HG03139 (cell line): ENCODE data around the gene SLC2A5.

Experiments
- ATAC-seq: cut with Tn5 transposase; IDR thresholded peaks from one replicate; pipeline ENCODE4 v1.9.1; 2021; ENCODE audit not compliant: unreplicated experiment

Gene SLC2A5

DNA sequence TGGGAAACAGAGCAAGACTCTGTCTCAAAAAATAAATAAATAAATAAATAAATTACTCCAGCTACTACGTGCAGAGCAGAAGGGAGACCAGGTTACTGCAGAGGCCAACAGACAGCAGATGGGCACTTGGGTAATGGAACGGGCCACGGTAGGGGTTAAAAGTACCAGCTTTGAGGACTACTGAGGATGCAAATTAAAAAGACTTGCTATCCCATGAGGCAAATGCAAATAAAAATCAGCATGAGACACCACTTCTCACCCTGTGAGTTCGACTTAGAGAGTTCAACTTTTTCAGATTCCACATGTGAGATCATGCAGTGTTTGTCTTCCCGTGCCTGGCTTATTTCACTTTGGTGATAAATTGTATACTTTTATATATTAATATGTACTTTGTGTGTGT lies 6.6 kb downstream of the SLC2A5 start:
- no peak for ATAC-seq

DNA sequence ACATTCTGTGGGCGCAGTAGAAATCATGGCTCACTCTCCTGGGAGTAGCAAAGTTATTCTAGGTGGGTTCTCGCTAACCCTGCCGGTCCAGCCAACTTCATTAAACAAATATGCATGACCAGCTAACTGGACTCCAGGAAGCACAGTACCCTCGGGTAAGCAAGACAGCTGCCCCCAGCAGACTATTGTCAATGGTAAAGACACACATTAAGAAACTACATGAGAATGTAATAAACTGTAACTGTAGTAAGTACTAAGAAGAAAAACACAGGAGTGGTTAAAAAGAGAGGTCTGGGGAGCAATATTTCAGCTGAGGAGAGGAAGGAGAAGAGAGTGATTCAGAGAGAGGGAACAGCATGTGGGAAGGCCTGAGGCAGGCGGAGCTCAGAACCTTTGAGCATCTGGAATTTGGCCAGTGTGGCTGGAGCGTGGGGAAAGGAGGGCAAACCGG lies 7.4 kb downstream of the SLC2A5 start:
- no peak for ATAC-seq

DNA sequence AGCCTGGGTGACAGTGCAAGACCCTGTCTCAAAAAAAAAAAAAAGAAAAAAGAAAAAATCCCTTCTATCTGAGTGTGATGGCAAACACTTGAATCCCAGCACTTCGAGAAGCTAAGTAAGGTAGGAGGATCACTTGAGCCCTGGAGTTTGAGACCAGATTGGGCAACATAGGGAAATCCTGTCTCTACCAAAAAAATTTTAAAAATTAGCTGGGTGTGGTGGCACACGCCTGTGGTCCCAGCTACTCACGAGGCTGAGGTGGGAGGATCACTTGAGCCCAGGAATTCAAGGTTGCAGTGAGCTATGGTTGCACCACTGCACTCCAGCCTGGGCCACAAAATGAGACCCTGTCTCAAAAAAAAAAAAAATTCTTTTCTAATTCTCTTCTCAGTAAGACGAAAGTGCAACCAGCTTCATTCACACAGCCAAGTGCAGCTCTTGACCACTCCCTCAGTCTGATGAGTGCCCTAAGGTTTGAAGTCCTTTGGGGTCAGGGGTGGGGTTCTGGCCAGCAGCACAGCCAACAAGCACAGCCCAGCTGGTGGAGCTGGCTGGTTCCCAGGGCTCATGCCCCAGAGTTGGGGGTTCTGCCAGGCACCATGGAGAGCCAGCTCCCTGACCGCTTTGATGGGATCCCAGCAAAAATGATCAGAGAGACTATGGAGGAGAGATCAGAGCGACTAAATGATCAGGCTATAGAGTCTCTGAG lies 8.0 kb downstream of the SLC2A5 start:
- ATAC-seq: no peak

DNA sequence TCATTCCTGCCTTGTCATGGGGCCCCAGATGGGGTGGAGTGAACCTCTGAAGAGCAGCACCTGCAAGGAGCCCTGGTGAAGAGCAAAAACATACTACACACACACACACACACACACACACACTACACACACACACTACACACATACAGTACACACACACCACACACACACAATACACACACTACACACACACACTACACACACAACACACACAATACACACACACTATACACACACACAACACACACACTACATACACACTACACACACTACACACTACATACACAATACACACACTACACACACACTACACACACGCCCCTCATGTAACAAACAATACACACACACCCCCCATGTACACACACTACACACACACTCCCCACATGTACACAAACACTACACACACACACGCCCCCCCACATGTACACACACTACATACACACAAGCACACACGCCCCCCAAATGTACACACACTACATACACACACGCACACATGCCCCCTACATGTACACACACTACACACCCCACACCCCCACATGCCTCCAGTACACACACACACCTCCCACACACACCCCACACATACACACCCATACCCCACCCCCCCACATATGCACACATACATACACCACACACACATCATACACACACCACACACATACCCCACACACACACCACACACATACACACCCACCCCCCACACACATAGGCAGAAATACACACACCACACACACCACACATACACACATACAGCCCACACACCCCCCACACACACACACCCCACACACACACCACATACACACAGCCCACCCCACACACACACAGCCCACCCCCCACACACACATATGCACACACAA lies 9.3 kb downstream of the SLC2A5 start:
- ATAC-seq: no peak

DNA sequence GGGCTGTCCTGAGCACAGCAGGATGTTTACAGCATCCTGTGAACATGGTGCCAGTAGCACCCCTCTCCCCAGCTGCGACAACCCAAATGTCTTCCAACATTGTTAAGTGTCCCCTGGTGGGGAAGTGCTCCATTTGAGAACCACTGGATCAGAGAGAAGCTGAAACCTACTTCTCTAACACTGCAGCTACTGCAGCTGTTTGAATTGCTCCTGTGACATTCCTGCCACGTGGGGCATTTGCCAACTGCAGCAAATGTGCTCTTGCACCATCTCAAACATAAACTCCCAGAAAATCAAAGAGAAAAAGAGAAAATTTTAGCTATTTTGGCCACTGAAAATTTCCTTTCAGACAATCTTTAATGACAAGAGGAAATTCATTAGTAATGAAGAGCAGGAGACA lies 11.0 kb downstream of the SLC2A5 start:
- ATAC-seq: no peak

DNA sequence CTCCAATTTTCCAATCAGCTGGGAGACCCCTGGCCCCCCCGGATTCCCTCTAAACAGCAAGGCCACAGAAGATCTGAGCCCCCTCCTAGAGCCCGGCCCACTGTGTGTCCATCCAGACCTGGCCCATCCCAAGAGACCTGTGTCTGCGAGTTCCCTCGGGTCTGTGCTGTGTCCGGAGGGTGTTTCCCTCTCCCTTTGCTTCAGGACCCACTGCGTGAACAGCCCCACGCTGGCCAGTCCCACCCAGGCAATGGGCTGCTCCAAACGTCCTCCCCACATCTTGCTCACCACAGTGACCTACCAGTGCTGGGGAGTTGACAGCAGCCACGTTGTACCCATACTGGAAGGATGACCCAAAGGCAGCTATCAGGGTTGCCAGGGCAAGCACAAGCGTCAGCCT lies 11.6 kb downstream of the SLC2A5 start:
- ATAC-seq: no peak

DNA sequence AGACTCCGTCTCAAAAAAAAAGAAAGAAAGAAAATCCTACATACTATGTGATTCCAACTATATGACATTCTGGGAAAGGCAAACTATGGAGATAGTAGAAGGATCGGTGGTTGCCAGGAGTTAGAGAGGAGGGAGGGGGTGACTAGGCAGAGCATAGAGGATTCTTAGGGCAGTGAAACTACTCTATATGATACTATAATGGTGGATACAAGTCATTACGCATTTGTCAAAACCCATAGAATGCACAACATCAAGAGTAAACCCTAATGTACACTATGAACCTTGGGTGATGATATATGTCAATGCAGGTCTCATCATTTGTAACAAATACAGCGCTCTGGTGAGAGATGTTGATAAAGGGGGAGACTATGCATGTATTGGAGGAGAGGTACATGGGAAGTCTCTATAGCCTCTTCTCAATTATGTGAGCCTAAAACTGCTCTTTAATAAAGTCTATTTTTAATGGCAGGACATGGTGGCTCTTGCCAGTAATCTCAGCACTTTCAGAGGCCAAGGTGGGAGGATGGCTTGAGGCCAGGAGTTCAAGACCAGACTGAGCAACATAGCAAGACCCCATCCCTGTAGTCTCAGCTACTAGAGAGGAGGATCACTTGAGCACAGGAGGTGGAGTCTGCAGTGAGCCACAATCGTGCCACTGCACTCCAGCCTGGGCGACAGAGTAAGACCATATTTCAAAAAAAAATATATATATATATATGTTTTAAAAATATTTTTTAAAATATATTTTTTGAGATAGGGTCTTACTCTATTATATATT lies 17.0 kb downstream of the SLC2A5 start:
- no peak for ATAC-seq

DNA sequence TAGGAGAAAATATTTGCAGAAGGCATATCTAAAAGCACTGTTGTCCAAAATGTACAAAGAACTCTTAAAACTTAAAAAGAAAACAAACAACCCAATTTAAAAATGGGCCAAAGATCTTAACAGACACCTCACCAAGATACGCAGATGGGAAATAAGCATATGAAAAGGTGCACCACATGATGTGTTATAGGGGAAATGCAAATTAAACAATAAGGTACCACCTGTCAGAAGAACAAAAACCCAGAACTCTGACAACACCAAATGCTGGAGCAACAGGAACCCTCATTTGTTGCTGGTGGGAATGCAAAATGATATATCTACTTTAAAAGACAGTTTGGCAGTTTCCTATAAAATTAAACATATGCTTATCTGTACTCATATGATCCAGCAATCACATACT lies 18.1 kb downstream of the SLC2A5 start:
- ATAC-seq: no peak

DNA sequence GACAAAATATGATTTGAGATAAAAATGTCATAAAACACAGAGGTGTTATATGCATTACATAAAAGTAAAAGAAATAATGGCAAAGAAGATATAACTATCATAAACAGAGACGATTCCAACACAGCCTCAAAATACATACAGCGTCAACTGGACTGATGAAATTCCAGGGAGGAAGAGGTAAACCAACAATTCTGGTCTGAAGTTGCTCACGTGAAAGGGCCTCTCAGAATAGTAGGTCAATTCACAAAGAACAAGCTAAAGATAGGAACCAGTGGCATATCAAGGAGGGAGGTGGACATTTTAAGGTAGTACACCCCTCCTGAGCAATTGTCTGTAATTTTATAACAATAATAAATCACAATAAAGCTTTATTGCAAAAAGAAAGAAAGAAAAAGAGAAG lies 18.6 kb downstream of the SLC2A5 start:
- no peak for ATAC-seq

DNA sequence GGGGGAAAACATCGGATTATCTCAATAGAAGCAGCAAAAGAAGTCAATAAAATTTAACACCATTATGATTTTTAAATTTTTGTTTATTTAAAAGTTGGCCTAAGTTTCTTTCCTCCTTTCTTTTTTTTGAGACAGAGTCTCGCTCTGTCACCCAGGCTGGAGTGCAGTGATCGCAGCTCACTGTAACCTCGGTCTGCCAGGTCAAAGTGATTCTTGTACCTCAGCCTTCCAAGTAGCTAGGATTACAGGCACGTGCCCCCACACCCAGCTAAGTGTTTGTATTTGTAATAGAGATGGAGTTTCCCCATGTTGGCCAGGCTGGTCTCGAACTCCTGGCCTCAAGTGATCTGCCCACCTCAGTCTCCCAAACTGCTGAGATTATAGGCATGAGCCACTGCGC lies 20.9 kb downstream of the SLC2A5 start:
- ATAC-seq: no peak

DNA sequence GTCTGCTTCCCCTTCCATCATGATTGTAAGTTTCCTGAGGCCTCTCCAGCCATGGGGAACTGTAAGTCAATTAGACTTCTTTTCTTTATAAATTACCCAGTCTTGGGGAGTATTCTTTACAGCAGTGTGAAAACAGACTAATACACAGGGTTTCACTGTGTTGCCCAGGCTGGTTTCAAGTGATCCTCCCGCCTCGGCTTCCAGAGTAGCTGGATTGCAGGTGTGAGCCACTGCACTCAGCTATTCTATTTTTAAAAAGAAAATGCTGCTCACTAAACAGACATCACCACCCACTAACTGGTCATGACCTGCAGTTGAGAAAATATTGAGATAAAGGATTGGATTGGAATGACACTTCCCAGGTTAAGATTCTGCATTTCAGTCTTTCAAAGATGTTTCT lies 22.4 kb downstream of the SLC2A5 start:
- no peak for ATAC-seq

DNA sequence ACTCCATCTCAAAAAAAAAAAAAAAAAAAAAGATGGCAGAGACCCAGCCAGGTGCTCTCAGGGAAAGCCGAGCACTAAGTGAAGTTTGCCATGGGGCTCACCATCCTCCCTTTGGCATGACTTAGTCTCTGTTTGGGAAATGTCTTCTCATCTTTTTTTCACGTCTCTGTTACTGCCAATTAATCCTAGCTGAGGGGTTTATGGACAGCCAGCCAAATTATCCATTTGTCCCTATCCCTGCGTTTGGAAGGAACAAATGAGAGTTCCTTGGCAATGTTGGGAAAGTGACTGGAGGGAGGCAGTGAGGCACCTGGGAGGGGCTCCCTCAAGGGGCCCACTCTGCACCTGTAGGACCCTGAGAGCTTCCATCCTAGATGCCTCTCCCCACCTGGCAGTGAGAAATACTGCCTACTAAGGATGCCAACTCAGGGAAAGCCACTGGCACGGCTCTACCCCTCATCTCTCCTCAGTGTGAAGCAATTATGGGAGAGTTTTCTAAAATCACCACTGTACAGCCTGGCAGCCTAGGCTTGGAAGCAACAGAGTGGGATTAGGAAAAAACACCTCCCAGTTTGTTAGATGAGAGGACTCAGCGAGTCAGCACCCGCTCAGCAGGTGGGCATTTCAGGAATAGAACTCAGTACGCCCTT lies 23.4 kb downstream of the SLC2A5 start:
- no peak for ATAC-seq

DNA sequence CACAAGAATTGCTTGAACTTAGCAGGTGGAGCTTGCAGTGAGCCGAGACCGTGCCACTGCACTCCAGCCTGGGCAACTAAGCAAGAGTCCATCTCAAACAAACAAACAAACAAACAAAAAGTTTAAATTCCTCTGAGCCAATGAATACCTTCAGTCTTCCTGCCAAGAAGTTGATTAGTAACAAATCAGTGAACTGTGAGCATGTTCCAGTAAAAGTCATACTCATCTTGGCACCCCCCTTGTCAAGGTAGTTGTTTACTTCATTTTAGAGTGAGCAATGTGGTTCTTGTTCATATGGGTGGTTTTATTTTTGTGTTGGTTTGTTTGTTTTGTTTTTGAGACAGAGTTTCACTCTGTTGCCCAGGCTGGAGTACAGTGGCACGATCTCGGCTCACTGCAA lies 25.2 kb downstream of the SLC2A5 start:
- no peak for ATAC-seq

DNA sequence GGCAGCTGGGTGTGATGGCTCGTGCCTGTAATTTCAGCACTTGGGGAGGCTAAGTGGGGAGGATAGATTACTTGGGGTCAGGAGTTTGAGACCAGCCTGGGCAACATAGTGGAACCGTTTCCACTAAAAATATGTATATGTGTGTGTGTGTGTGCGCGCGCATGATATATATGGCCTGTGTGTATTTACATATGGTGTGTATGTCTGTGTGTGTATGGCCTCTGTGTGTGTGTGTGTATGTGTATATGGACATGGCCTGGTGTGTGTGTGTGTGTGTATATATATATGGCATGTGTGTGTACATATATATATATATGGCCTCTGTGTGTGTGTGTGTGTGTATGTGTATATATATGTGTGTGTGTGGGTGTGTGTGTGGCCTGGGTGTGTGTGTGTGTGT lies 27.2 kb downstream of the SLC2A5 start:
- ATAC-seq: no peak

DNA sequence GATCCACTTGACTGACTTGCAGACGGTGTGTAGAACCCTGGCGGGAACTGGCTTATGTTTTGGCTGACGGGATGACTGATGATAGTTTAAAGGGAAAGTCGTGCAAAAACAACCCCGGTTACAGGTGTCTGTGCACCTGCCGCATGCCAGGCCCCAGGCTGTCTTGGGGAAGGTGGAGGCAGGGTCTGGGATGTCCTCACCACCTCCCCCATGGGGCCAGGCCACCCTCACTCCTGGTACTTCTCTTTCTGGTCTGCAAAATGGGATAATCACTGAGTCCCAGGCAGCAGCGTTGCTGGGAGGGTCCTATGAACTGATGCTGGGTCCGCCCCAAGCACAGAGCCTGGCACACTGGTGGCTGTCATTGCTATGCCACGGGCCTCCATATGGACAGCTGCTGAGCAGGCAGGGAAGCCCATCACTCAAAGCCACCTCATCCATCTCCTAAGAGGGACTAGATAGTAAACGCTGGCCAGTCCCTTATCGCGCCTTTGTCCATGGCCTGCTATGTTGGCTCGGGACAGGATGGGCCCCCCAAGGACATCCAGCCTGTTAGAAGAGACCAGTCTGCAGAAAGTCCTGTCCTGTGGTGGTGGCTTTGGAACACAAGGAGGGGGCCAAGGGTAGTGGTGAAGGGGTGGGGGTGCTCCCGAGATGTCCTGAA lies 28.2 kb downstream of the SLC2A5 start:
- ATAC-seq: no peak

DNA sequence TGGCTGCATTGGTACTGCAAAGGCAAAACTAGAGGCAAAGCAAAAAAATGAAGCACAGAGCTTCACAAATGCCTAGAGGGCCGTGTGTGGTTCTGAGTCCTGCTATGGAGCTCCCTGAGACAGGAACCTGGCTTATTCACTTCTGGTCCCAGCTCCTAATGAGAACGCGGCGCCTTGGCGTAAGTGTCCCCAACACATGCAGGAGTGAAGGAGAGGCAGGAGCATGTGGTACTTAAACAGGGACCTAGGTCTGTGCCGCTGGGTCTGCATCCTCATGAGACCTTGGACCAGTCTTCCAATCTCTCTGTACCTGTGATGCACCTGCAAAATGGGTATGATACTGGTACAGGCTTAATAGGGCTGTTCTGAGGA lies 28.8 kb downstream of the SLC2A5 start:
- ATAC-seq: no peak

DNA sequence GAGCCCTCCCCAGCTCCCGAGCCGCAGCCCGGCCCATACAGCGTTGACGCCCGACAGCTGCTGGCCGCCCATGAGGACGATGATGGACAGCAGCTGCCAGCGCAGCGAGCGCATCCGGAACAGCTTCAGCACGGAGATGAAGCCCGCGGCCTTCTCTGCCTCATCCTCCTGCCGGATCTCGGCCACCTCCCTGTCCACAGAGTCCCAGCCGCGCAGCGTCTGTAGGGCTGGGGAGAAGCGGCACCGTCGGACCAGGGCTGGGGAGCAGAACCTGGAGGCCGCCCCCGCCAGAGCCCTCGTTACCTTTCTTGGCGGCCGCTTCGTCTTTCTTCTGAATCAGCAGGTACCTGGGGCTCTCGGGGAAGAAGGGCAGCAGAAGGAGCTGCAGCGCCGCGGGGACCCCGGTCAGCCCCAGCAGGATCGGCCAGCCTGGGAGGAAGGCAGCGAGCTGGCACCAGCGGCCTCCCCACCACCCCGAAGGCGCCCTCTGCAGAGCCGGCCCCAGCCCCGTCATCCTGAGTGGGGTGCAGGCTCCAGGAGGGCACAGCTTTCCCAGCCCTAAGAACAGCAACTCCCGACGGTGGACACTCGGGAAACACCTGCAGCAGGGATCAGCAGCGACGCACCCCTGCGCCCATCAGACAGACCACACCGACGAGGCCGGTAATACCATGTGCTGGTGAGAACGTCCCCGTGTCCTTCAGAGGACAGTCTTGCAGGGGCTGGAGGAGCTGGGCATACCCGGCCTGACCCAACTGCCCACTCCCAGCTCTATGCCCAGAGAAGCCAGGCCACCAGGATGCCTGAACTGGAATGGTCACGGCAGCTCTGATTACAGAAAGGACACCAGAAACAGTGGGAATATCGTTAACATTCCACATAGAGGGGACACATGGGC lies 29.4 kb downstream of the SLC2A5 start:
- ATAC-seq: no peak

DNA sequence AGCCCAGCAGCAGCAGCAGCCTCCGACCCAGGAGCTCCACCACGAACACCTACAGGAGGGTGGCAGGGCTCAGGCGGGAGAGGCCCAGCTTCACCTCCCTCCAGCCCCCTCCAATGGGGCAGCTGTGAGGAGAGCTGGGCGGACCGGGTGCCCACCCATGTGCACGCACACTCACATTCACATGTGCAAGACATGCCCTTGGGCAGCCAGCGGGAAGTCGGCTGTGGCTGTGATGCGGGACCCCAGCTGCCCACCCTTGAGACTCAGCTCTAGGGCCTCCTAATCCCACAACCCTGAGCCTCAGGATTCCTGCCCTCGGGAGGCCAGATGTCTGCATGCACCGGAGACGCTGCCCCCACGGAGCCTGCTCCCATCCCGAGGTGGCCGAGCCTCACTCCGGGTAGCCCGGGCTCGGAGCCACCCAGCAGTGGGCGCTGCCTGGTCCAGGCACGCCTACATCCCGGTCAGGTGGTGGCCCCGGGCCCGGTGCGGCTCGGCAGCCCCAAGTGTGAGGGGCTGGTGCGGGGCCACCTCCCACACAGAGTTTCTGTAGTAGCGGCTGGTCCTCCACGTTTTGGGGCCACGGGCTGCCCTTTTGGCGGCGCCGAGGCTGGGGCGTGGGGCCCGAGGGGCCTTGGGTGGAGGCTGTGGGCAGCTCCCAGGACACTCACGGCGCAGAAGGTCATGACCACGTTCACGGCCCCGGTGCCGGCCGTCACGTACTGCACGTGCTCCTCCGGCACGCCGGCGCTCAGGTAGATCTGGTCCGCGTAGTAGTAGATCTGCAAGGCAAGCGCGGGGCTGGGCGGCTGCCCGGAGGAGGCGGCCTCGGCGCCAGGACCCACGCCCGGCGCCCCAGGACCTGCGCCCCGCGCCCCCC lies 30.3 kb downstream of the SLC2A5 start:
- no peak for ATAC-seq

DNA sequence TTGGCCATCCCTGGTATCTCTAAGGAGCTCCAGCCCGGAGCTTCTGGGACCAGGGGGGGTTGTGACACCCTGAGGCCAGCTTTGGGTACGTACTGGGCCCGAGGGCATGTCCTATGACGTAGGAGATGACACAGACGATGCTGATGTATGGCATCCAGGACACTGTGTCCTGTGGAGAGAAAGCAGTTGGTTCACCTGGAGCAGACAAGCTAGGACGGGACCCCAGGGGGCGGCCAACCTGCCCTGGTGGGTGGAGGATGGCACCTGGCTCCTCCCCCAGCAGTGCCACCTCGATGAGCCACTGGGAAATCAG lies 31.1 kb downstream of the SLC2A5 start:
- no peak for ATAC-seq
